Esophagus mucosa (tissue), 1 donor: ENCODE measurements around the gene EEF1E1. TPM values are rescaled to one million over a fixed set of nuclear protein-coding genes. Genes with fewer than 3 reads are reported as not detected.

Source experiments
- ATAC-seq: fragments of 200-7000 bp; cut with Tn5 transposase; one replicate; pipeline ENCODE4 v1.9.1; 2020
- total RNA-seq: library from RNA; stranded (reverse); gene quantifications from one replicate; pipeline ENCODE4 v1.2.4, GENCODE V29; 2023
- donor health status: DM: yes; HTN: yes; CAD: no.

The EEF1E1 gene
- total RNA-seq, 1 donor from 2014 or later = 21.4 TPM

GRCh38 chr6:8087870-8088754 lies 14.2 kb downstream of the EEF1E1 start:
- ATAC-seq = no peak

- ATAC-seq = no peak
Measured at GRCh38 chr6:8086755-8087306, 15.5 kb downstream of the EEF1E1 start.

- peak; percentile 74 for ATAC-seq
Measured at GRCh38 chr6:8085053-8085511, 17.3 kb downstream of the EEF1E1 start.

- ATAC-seq = no peak
Measured at GRCh38 chr6:8084586-8084985, 17.8 kb downstream of the EEF1E1 start.

GRCh38 chr6:8082954-8083858 lies 19.1 kb downstream of the EEF1E1 start:
- ATAC-seq = peak; percentile 86

- ATAC-seq = no peak
Measured at GRCh38 chr6:8082572-8082953, 19.8 kb downstream of the EEF1E1 start.

GRCh38 chr6:8080362-8081151 lies 21.8 kb downstream of the EEF1E1 start:
- peak; percentile 32 for ATAC-seq

GRCh38 chr6:8079126-8079525 lies 23.2 kb downstream of the EEF1E1 start:
- ATAC-seq = no peak

GRCh38 chr6:8077991-8078390 lies 24.4 kb downstream of the EEF1E1 start:
- no peak for ATAC-seq

GRCh38 chr6:8075704-8076103 lies 26.6 kb downstream of the EEF1E1 start:
- ATAC-seq = no peak

- ATAC-seq = no peak
Measured at GRCh38 chr6:8075185-8075584, 27.2 kb downstream of the EEF1E1 start.

- ATAC-seq = no peak
Measured at GRCh38 chr6:8074213-8074612, 28.1 kb downstream of the EEF1E1 start.

- ATAC-seq = no peak
Measured at GRCh38 chr6:8073758-8074157, 28.6 kb downstream of the EEF1E1 start.

GRCh38 chr6:8070718-8071117 lies 31.6 kb downstream of the EEF1E1 start:
- ATAC-seq = no peak

GRCh38 chr6:8069631-8070284 lies 32.6 kb downstream of the EEF1E1 start:
- ATAC-seq = no peak

- no peak for ATAC-seq
Measured at GRCh38 chr6:8069151-8069550, 33.2 kb downstream of the EEF1E1 start.

GRCh38 chr6:8066108-8066507 lies 36.2 kb downstream of the EEF1E1 start:
- ATAC-seq = no peak

GRCh38 chr6:8065519-8065911 lies 36.8 kb downstream of the EEF1E1 start:
- ATAC-seq = no peak

GRCh38 chr6:8064638-8065518 lies 37.5 kb downstream of the EEF1E1 start:
- peak; percentile 2 for ATAC-seq
